NCI-H1092 (cell line): ENCODE results near the gene HOXC5.

Source experiments
- DNase-seq: peaks from one replicate; lab custom pipeline; 2025; lab: John Stamatoyannopoulos, UW

The HOXC5 gene

DNA sequence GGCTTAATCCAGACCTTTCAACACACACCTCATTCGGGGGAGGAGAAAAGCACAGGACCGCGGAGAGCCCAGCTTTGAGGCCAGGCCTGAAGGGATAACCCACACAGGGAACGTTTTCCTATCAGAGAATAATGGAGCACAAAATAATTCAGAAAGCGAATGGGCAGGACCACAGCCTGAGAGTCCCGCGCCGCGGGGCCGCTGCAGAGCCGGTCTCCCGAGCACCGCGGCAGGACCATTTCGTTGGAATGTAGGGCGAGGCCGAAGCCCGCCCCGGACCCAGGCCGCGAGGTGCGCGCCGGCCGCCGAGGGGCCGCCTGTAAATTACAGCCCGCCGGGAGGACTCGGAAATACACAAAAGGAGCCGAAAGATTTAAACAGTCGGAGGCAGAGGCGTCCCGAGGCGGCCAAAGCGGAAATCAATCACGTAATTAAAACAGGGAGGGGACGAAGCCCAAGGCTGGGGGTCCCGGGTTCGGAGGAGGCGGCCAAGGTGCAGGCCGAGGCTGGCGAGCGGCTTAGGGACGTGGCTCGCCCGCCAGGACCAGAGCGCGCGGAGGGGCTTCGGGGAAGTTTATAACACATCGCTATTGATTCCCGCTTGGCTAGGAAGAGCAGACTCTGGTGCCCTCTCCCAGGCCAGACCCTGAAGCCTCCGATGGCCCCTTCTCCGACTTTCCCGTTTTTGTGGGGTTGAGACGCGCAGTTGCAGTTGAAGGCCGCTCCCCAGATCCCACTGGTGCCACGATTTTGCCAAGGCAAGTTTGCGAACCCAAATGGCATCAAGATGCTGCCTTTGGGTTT lies 14.5 kb downstream of the HOXC5 start:
- DNase-seq: no peak

DNA sequence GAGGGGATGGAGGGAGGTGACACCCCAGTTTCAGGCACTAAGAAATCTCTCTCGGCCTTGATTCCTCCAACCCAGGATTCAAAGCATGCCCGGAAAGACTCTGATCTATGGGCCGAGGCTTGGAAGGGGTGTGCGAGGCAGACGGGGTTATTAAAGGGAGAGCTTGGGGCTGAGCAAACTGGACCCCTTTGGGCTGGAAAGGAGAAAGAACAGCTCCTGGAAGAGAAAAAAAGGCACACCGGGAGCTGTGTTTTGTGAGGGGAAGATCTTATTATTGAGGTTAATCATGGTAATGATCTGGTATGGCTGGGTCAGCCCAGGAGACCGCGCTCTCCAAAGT lies 15.1 kb downstream of the HOXC5 start:
- DNase-seq: no peak

DNA sequence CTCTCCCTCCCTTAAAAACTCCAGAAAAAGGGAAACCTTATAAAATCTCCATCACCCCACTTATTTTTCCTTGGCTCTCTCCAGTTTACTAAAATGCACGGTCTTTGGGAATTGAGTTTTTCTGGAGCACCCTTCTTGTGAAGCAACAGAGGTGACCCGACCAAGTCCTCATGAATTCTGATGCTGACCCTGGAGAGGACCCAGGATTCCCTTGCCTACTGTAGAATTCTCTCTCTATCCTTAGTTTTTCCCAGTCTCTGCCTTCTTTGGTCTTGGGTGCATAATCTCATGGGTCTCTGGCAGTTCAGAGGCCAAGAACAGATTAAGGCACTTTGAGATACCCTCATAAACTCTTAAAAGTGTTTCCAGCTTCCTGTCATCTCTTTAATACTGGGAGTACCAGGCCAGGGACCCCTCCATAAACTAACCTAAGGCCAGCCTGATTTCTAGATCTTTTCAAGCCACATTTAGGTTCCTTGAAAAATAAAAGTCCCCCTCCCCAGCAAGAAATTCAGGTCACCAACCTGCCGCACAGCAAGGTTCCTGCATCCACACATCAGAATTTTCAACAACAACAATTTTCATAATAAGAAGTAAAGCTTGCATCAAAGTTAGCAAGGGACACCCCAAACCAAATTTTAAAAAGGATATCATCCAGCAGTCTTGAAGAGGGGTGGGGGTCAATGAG lies 15.7 kb downstream of the HOXC5 start:
- no peak for DNase-seq

DNA sequence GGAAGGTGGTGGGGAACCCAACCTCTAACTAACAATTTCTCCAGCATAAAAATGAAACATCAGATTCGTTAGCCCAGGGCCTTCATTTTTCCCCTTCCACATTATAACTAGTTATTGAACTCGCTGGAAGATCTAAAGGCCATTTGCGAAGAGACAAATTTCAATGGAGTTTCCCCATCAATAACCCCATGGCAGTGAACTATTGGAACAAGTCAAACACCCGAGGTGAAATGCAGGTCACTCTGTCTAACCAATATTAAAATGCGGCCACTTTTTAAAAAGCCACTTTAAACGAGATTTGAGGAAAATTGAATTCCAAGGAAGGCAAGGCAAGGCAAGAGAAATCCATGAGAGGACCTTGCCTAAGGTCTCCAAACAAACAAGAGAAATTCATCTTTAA lies 16.3 kb downstream of the HOXC5 start:
- no peak for DNase-seq

DNA sequence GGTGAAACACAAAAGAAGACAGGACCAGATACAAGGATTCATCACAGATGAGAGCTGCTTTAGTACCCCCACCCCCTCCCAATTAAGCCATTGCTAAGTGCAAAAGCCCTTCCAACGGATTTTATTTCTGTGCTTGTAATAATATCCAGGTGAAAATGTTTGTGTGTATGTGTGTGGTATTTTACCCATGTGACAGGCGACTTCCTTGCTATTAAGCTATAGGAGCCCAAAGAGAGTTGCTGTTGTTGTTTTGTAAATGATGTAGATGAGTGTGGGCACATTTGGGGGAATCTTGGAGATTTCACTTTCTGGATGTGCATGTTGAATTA lies 17.6 kb downstream of the HOXC5 start:
- DNase-seq: no peak

DNA sequence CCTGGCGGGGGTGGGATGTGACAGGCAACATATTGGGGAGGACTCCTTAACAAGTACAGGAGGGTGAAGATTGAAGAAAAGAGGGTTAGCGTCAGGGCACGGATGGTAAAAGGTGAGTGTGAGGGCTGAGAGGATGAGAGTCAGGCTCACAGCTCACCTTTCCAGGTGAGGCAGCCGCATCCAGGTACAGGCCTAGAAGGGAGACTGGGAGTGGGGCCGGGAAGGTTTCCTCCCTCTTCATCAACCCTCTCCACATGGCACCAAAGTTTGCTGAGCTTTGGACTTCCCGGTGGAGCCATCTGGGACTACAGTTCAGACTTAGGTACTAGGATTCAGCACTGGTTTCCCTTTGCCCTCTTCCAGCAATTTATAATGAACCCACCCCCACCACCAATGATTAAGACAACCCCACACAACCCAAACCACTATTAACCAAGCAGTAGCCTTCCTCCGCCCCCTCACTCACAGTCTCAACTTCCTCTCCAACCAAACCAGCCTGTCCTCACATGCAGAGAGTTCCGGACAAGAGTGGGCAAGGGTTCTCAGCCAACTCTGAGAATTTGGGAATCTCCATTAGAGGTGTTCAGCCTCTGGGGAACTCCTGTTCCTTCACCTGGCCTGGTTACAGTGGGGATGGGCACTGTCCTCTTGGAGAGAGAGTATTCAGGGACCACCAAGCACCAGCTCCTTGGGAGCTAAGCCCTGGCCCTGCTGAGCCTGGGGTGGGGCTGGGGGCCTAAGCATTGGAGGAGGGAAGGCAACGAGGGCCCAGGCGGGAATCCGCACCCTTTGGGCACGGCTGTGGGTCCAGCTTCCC lies 18.4 kb downstream of the HOXC5 start:
- no peak for DNase-seq

DNA sequence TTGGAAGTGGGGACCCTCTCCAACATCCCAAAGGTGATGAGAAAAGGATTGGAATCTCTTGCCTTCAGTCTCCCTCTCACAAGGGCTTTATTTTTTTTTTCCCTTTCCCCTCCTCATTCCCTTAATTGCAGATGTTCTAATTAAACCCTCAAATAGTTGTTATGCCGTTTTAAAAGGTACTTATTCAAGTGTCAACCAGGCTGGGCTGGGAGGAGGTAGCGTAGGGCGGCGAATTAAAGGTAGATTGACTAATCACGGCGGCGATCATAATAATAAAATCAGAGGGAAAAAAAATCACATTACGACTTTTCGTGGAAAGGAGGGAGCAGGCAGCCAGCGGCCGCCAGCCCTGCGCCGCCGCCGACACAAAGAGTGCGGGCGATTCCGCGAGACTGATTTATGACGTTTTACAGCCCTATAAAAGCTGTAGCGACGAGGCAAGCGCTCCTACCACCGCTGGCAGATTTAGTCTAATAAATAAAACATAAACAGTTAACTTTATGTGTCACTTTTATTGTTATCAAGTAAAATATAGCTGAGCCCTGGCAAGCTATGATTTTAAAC lies 19.1 kb downstream of the HOXC5 start:
- peak; percentile 42 for DNase-seq

DNA sequence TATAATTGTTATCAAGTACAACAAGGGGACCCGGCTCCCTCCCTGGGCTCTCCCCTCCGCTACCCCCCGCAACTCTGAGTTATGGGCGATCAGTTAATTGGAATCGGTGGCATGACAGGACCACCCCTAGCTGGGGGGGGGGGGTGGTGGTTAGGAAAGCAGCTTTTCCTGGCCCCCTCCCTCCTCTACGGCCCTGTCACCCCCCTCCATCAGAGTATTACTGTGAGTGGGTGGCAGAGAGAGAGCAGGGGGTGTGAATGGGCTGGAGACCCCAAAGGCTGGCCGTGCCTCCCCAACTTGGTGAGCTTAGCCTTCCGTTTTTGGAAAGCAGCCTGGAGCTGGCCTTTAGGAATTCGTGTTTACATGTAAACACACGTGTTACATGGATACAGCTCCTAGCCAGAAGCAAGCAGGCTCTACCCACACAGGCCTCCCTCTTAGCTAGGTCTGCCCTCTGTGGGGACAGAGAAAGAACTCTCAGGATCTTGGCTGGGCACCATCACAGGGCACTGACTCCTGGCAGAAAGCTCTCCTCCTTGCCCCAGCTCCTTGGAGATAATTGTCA lies 19.7 kb downstream of the HOXC5 start:
- DNase-seq: no peak

DNA sequence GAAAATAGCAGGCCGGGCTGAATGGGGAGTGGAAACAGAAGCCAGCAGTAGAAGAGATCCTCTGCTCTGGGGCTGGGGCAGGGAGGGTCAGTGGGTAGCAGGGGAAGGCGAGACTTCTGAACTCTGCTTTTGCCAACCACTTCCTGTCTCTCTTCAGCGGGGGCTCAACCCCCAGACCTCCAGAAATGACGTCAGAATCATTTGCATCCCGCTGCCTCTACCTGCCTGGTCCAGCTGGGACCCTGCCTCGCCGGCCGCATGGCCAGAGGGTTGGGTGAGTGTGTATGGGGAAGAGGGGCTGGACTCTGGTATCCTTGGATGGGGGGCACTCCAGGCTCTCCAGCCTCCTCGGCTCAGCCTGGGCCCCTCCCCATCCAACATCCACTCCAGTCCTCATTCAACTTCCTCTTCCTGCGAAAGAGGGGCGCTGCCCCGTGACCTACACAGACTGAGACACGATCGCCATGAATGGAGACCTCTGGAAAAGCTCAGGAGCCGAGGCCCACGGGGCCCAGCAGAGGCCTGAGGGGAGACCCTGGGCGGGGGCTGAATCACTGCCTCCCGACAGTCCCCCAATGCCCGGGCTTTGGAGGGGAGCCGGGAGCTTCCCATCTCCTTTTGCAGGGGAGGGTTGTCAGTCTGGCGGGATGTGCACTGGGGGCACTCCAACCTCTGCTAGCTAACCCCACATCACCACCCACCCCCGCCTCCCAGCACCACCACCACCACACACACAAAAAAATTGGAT lies 20.3 kb downstream of the HOXC5 start:
- no peak for DNase-seq

DNA sequence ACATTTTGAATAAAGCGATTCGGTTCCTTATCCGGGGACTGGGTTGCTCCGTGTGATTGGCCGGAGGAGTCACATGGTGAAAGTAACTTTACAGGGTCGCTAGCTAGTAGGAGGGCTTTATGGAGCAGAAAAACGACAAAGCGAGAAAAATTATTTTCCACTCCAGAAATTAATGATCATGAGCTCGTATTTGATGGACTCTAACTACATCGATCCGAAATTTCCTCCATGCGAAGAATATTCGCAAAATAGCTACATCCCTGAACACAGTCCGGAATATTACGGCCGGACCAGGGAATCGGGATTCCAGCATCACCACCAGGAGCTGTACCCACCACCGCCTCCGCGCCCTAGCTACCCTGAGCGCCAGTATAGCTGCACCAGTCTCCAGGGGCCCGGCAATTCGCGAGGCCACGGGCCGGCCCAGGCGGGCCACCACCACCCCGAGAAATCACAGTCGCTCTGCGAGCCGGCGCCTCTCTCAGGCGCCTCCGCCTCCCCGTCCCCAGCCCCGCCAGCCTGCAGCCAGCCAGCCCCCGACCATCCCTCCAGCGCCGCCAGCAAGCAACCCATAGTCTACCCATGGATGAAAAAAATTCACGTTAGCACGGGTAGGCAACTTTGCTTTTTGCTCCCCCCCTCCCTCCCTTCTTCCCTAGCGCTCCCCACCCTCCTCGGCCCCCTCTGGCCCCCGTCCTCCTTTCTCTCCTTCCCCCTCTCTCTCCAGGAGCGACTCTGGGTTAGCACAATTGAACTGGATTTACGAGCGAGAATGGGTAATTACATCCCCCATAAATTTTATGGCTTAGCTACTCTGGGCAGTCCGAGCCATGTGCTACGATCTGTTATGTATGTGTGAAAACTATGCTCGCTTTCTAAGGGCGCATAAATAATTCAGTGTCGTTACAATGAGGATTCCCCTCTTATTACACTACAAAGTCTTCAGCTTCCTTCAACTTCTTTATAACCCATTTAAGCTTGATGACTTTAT lies 21.2 kb downstream of the HOXC5 start, which contains the start of gene HOXC4:
HOXC4 (plus strand) TSS at position 85 of the 991 bp plus-strand sequence; CDS start at position 173, 88 bp downstream.
- peak; percentile 50 for DNase-seq

DNA sequence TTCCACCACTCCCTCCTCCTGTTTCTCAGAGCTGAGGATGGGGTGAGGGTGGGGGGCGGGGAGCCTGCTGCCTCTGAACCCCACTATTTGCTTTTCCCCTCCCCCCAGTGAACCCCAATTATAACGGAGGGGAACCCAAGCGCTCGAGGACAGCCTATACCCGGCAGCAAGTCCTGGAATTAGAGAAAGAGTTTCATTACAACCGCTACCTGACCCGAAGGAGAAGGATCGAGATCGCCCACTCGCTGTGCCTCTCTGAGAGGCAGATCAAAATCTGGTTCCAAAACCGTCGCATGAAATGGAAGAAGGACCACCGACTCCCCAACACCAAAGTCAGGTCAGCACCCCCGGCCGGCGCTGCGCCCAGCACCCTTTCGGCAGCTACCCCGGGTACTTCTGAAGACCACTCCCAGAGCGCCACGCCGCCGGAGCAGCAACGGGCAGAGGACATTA lies 21.9 kb downstream of the HOXC5 start:
- DNase-seq: no peak

DNA sequence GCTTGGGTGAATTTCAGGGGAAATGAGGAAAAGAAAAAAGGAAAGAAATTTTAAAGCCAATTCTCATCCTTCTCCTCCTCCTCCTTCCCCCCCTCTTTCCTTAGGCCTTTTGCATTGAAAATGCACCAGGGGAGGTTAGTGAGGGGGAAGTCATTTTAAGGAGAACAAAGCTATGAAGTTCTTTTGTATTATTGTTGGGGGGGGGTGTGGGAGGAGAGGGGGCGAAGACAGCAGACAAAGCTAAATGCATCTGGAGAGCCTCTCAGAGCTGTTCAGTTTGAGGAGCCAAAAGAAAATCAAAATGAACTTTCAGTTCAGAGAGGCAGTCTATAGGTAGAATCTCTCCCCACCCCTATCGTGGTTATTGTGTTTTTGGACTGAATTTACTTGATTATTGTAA lies 22.7 kb downstream of the HOXC5 start:
- DNase-seq: no peak

DNA sequence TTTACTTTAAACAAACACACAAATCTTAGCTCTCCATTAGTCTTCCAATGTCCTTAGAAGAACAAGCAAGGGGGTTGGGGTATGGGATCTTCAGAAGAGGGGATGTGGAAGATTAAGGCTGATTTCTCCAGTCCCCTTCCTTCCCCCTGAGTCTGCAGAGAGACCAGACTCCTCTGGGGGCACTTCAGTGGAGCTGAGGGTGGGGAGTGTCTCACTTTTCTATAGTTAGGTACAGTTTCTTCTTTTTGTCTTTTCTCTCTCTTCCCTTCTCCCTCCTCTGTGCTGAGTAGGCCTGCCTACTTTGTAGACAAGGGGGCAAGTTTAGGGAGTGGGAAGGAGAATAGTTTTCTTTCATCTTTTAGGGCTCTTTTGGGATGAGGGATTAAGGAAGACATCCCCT lies 23.3 kb downstream of the HOXC5 start:
- no peak for DNase-seq

DNA sequence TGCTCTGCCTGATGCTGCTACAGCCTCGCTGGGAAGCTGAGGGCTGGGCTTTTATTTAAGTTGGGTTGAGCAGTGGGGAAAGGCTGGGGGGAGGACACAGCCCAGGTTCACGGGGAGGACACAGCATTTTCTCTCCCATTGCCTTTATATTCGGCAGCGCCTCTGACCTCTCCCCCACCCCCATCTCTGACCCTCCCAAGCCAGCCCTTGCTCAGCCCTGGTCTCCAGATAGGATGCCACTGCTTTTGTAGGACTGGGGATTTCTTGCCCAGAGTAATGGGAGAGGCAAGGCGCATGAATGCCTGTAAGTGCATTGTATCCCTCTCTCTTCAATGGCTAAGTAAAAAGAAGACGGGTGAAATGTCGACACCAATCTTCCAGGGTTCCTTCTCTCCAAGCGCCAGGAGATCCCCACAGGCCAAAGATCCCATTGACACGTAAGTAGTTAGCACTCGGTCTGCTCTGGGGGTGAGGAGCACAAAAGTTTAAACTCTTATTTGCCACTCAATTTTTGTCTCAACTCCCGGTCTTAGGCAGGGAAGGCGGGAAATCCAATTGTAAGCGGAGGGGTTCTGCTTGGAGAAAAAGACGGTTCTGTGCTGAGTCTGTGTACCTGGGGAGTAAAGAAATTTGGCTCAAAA lies 25.4 kb downstream of the HOXC5 start:
- no peak for DNase-seq

DNA sequence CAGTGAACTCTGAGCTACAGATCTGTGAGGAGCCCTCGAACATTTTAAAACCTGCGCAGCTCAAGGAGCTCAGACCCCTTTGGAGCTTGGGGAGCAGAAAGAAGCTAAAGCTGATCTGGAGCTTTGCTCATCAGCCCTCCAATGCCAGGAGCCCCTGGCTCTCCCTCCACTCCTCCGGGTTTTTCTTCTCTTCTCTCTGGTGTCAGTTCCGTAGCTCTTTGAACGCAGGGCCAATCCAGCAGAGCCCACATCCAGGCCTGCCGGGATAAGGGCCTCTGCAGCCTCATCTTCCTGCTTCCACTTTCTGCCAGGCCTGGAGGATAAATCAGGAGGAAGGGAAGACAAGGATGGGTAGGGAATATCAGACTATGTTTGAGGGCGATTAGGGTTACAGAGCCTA lies 26.8 kb downstream of the HOXC5 start:
- DNase-seq: no peak

DNA sequence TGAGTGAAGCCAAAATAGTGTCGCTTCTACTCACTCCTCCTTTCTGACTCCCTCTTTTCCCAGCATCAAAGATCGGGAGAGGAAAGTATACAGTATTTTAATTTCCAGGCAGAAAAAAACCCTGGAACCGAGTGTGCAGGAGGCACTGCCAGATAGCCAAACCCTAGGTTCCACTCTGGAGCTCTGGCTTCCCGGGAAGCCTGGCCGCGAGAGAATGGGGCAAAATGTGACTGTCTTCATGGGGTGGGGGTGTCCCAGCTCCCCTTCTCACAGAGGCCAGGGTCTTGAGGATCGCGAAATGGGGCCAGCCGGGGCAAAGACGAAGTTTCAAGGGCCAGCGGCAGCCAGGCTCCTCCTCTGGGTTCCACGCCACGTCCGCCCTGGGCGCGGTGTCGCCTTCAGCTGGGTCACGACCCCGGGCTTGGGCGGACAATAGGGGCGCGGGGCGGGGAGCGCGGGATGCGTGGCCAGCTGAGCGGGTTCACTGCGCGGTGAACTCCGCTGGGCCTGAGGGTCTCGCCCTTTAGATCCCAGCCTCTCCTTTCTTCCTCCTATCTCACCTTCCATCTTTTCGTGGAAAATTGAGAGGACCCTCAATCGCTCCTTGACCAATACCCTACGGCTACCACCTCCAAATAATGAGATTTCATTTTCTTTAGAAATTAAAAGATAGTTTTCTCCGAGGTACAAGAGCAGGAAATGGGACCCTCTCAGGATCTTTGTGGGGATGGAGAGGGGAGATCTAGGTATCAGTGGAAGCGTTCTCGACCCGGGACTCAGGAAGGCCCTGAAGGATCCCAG lies 27.5 kb downstream of the HOXC5 start:
- DNase-seq: no peak

DNA sequence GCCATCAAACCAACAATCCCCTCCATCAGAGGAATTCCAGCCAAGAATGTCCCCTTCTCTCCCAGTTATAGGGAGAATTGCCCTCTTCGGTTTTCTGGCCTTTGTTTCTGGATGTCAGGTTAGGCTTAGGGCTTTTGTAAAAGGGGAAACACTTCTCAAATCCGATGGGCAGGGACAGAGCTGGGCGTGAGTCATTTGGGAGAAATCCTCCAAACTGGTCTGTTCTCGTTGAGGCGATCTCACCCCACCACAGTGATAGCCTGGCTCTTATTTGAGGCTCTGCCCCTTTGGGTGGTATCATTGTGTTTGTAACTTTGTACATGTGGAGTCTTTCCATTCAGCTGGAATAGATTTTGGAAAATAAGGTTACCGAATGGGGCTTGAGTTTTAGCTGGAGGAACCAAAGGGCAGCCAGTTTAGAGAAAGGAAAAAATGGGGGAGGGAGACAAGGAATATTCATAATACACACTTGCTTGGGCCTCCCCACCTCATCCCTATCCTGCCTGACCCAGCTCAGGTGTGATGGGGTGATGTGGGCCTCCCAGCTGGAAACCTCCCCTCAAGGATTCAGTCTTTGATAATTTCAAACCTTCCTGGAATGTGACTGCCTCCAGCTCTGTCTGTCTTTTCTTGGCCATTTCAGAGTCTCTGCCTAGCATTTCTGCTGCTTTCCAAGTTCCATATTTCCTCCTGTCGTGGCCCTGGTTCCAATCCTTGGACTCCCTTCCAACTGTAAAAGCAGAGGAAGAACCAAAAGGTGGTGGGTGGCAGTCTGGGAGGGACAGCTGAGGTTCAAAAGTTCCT lies 28.3 kb downstream of the HOXC5 start:
- no peak for DNase-seq

DNA sequence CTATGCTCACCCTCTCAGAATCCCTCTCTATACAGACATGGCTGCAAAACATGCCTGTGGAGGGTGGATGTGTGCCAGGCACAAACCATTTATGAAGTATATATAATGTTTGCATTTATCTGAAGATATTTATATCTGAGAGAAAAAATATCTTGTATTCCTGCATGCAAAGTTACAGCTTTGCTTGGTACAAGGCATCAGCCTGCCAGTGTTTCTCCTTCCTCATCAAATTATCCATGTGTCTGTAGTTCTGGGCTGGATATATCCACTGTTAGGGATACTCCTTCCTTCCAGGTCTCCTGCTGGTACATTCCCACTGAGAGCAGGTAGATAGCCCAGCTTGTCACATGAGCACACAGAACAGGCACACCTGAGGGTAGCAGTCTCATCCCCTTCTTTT lies 32.8 kb downstream of the HOXC5 start:
- DNase-seq: no peak
